ENCODE results near the gene CACHD1.

Gene CACHD1

DNA sequence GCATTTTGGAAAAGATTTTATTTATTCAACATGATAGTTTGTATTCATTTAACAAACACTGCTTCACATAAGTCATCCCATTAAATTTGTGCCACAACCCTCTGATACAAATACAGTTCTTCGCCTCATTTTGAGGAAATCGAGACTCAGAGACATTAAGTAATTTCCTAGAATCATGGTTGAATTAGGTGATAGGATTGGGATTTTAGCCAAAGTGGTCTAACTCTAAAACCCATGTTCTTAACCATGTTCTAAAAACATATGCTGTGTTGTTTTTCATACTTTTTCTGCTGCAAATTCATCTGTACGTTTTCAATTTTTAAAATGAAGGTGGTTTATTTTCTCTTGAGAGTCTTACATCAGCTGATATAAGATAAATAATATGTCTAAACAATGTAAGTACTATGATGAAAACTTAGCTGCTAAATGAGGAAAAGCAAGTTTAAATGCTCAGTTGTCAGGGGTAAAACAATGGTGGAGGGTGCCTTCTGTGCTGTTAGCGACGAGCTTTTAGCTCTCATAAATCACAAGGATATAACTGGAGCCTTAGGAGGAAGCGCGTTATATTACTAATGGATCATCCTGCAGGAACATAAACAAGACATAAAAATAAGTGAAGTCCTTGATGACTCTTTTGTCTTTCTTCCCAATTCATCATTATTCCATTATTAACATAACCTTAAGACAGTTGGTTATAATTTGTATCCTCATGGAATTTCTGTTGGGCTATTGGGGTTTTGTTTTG lies 97.7 kb downstream of the CACHD1 start:
- Histone ChIP-seq H3K27ac (no peak overlapping the region), H3K4me3 (ENCODE audit: low read depth, low read length) (no peak overlapping the region), H3K36me3 (no peaks in the 10 kb centered on the region), H3K27me3 (ENCODE audit: insufficient read depth, low read depth, severe bottlenecking) (no peaks in the 10 kb centered on the region), H3K9me3 (ENCODE audit: severe bottlenecking) (no peaks in the 10 kb centered on the region)
- TF ChIP-seq CTCF (IDR thresholded peaks at IDR 0.05; ENCODE audit: low read depth, low read length): no peak
- DNase-seq: no peak

DNA sequence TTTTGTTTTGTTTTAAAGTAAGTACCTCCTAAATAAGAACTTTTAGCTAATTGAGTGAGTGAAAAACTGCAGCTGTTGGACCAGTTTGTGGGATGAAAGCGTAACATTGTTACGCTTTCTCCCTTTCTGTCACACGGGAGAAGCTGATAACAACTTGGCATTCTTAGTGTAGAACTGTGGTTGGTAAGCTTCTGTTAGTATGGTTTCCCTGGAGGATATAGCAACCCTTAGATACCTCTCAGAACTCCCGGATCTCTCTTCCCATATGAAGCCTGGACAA lies 98.2 kb downstream of the CACHD1 start:
- Histone ChIP-seq H3K9me3 (ENCODE audit: severe bottlenecking) (no peaks in the 10 kb centered on the region), H3K27me3 (ENCODE audit: insufficient read depth, low read depth, severe bottlenecking) (no peaks in the 10 kb centered on the region), H3K27ac (no peak overlapping the region), H3K36me3 (no peaks in the 10 kb centered on the region), H3K4me3 (ENCODE audit: low read depth, low read length) (no peak overlapping the region)
- DNase-seq: no peak
- TF ChIP-seq CTCF (IDR thresholded peaks at IDR 0.05; ENCODE audit: low read depth, low read length): no peak

- no peak for TF ChIP-seq CTCF (IDR thresholded peaks at IDR 0.05; ENCODE audit: low read depth, low read length)
- Histone ChIP-seq H3K27me3 (ENCODE audit: insufficient read depth, low read depth, severe bottlenecking) (no peaks in the 10 kb centered on the region), H3K36me3 (no peaks in the 10 kb centered on the region), H3K9me3 (ENCODE audit: severe bottlenecking) (no peaks in the 10 kb centered on the region), H3K4me3 (ENCODE audit: low read depth, low read length) (no peak overlapping the region), H3K27ac (no peak overlapping the region)
- no peak for DNase-seq
These were observed 99.5 kb downstream of the CACHD1 start for GRCh38 chr1:64569411-64569810.

- DNase-seq: no peak
- no peaks in the 10 kb centered on the region for H3K27me3 ChIP-seq (ENCODE audit: insufficient read depth, low read depth, severe bottlenecking)
- no peak for TF ChIP-seq CTCF (IDR thresholded peaks at IDR 0.05; ENCODE audit: low read depth, low read length)
- H3K36me3 ChIP-seq: no peaks in the 10 kb centered on the region
- no peak overlapping the region for H3K27ac ChIP-seq
- H3K9me3 ChIP-seq (ENCODE audit: severe bottlenecking): no peaks in the 10 kb centered on the region
- no peak overlapping the region for H3K4me3 ChIP-seq (ENCODE audit: low read depth, low read length)
These were observed 100.4 kb downstream of the CACHD1 start for GRCh38 chr1:64570267-64570855.

- Histone ChIP-seq H3K27me3 (ENCODE audit: insufficient read depth, low read depth, severe bottlenecking) (no peaks in the 10 kb centered on the region), H3K27ac (0 out of 2 replicates have a peak overlapping the region, but pooled peaks have one; percentile 11), H3K36me3 (no peaks in the 10 kb centered on the region), H3K4me3 (ENCODE audit: low read depth, low read length) (no peak overlapping the region), H3K9me3 (ENCODE audit: severe bottlenecking) (no peaks in the 10 kb centered on the region)
- TF ChIP-seq CTCF (IDR thresholded peaks at IDR 0.05; ENCODE audit: low read depth, low read length): no peak
- DNase-seq: peak; percentile 64
These were observed 102.4 kb downstream of the CACHD1 start for GRCh38 chr1:64572222-64572900.
